ENCODE data around the gene VWA1.
"Not testable (repeated sequence)": the region's sequence is repeated elsewhere in the genome, so short reads cannot be mapped to it uniquely, and the experiment has no call there.

The VWA1 gene

GRCh38 chr1:1483714-1484113, 48.2 kb downstream of the VWA1 start:
- no peak for DNase-seq (ENCODE audit: low read depth)
- no peak overlapping the region for H3K4me3 ChIP-seq (ENCODE audit: low read depth, low read length)
- TF ChIP-seq, protein P1, sequence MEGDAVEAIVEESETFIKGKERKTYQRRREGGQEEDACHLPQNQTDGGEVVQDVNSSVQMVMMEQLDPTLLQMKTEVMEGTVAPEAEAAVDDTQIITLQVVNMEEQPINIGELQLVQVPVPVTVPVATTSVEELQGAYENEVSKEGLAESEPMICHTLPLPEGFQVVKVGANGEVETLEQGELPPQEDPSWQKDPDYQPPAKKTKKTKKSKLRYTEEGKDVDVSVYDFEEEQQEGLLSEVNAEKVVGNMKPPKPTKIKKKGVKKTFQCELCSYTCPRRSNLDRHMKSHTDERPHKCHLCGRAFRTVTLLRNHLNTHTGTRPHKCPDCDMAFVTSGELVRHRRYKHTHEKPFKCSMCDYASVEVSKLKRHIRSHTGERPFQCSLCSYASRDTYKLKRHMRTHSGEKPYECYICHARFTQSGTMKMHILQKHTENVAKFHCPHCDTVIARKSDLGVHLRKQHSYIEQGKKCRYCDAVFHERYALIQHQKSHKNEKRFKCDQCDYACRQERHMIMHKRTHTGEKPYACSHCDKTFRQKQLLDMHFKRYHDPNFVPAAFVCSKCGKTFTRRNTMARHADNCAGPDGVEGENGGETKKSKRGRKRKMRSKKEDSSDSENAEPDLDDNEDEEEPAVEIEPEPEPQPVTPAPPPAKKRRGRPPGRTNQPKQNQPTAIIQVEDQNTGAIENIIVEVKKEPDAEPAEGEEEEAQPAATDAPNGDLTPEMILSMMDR (IDR thresholded peaks at IDR 0.05; ENCODE audit: low read depth, low read length, missing control alignments): no peak

DNA sequence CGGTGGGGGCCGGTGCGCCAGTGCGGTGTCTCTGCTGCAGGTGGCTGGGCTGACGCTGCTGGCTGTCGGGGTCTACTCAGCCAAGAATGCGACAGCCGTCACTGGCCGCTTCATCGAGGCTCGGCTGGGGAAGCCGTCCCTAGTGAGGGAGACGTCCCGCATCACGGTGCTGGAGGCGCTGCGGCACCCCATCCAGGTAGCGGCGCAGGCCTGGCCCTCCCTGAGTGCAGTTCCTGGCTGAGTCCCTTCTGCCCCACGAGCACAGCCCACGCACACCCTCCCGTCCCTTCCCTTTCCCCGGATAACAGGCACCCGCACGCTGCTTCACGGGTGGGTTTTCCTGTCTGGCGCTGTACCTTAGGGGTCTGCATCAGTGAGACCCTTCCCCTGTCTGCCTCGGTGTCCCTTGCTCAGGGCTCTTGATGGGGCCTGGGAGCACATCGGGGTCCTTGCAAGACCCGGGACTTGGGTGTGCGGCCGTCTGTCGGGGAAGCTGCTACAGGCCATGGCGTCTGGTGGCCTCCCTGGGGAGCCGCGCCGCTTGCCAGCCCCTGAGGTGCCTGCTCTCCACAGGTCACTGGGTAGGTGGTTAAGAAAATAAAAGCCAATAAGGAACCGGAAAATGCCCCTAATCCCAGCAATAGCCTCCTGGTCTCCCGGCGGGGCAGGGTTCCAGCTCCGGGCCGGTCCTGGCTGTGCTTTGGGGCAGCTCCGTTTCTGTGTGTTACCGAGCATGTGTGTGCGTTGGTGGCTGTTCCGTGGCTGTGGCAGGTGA, 49.7 kb downstream of the VWA1 start:
- not testable (repeated sequence) for H3K4me3 ChIP-seq (ENCODE audit: low read depth, low read length); DNase-seq (ENCODE audit: low read depth)

DNA sequence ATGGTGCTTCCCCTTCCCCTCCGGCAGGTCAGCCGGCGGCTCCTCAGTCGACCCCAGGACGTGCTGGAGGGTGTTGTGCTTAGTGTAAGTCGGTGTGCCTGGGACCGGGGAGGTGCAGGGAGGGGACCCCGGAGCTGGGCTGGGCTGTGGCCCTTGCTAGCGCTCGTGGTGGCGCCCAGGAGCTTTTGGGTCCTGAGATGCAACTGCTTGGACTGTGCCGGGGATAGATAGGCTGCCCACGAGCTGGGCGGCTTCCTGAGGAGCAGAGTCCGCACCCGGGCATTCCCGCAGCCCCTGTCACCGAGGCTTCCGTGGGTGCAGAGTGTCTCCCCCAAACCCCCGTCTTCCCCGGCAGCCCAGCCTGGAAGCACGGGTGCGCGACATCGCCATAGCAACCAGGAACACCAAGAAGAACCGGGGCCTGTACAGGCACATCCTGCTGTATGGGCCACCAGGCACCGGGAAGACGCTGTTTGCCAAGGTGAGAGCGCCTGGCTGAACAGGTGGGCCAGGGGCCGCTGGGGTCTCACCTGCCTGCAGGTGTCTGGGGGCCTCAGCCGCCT, 50.3 kb downstream of the VWA1 start:
- H3K4me3 ChIP-seq (ENCODE audit: low read depth, low read length); DNase-seq (ENCODE audit: low read depth): not testable (repeated sequence)

DNA sequence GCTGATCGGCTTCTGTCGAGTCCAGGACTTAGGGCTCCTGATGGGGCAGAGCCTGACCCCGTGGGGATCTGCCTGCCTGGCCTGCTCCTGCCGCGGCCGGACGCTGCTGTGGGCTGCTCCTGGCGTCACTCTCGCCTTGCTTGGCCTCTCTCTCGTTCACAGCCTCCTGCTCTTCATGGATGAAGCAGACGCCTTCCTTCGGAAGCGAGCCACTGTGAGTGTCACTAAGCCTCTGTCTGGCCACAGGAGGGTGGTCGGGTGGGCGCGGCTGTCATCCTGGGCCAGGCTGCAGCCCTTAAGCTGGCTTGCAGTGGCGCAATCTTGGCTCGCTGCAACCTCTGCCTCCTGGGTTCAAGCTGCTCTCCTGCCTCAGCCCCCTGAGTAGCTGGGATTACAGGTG, 52.2 kb downstream of the VWA1 start:
- TF ChIP-seq, protein P1 (IDR thresholded peaks at IDR 0.05; ENCODE audit: low read depth, low read length, missing control alignments): no peak

DNA sequence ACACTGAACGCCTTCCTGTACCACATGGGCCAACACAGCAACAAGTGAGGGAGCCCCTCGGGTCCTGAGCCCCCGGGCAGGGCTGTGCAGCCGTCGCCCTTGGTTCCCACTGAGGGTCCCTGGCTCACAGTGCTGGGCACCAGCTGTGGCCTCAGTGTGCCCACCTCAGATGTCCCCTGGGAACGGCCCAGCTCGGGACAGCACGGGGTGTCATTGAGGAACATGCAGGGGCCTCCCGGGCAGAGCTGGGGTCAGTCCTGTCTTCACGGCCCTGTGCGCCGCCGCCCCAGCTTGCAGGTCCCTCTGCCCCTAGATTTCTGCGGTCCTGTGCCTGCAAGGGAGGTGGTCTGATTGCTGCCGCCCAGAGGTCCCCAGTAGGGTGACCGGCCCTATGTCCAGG, 53.7 kb downstream of the VWA1 start:
- no peak overlapping the region for H3K4me3 ChIP-seq (ENCODE audit: low read depth, low read length)
- TF ChIP-seq, protein P1 (IDR thresholded peaks at IDR 0.05; ENCODE audit: low read depth, low read length, missing control alignments): no peak
- DNase-seq (ENCODE audit: low read depth): no peak

More for the DNA sequence above, 52.2 kb downstream of the VWA1 start:
- DNase-seq (ENCODE audit: low read depth): no peak
- H3K4me3 ChIP-seq (ENCODE audit: low read depth, low read length): no peak overlapping the region

GRCh38 chr1:1489861-1490260, 54.4 kb downstream of the VWA1 start:
- DNase-seq (ENCODE audit: low read depth): no peak
- H3K4me3 ChIP-seq (ENCODE audit: low read depth, low read length): no peak overlapping the region
- TF ChIP-seq, protein P1 (IDR thresholded peaks at IDR 0.05; ENCODE audit: low read depth, low read length, missing control alignments): no peak

DNA sequence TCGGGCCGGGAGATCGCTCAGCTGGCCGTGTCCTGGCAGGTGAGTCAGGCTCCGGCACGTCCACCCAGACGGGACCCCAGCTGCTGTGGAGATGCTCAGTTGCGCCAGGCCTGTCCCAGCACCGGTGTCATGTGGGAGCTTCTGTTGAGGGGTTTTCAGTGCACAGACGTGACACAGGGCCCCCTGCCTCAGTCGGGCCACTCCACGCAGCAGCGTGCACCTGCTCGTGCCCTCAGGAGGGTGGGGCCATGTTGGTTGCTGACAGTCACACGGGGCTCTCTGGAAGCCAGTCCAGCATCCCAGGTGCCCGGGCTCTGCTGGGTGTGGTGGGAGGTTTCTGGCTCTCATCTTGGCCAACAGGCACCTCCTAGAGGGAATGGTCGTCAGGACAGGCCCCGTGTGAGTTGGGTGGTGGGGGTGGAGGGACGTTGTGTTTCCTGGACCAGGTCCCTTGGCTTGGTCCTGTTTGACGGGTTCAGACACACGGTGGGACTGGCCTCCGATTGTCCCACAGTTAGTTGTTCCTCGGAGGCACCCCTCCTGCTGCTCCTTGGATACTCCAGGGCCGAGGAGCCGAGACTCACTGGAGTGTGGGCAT, 55.2 kb downstream of the VWA1 start:
- DNase-seq (ENCODE audit: low read depth): no peak
- TF ChIP-seq, protein P1 (IDR thresholded peaks at IDR 0.05; ENCODE audit: low read depth, low read length, missing control alignments): no peak
- H3K4me3 ChIP-seq (ENCODE audit: low read depth, low read length): no peak overlapping the region

DNA sequence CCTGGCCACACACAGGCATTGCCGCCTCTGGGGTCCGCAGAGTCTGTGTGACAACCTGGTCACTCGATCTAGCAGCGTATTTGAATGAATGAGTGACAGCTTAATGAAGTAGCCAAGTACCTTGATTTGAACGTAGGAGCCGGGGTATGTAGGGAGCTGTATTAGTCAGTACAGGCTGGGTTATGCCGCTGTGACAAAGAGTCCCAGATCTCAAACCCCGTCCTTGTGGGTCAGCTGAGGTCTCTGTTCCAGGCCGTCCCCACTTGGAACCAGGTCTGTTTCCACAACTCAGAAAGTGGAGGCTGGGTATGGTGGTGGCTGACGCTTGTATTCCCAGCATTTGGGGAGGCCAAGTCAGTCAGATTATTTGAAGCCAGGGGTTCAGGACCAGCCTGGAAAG, 56.1 kb downstream of the VWA1 start:
- no peak overlapping the region for H3K4me3 ChIP-seq (ENCODE audit: low read depth, low read length)
- TF ChIP-seq, protein P1 (IDR thresholded peaks at IDR 0.05; ENCODE audit: low read depth, low read length, missing control alignments): no peak
- no peak for DNase-seq (ENCODE audit: low read depth)

Data from GM12864 (cell line).